Left renal cortex interstitium (tissue), 4 donors: Measurements from ENCODE around the gene TPRA1. TPM values are rescaled to one million over a fixed set of nuclear protein-coding genes. Genes with fewer than 3 reads are reported as not detected.

ENCODE experiments used
- DNase-seq, 4 donors: peaks; one replicate each; pipeline ENCODE4 v3.0.0-alpha.2; 2013; ENCODE audit warnings: low read depth in 4 of 4, low spot score in 2 of 4, missing footprints in 1 of 4
- polyA plus RNA-seq, 4 donors: library from polyadenylated mRNA; unstranded; fragments of 120-200 nt; gene quantifications; one replicate each; pipeline ENCODE4 v1.2.1, GENCODE V29; 2013; ENCODE audit not compliant: insufficient read length in 4 of 4

Gene TPRA1
- polyA plus RNA-seq, 4 donors, result 28.6 to 47.0 (median 40.7) TPM

- DNase-seq, result no peak
These were observed 21.4 kb downstream of the TPRA1 start for GRCh38 chr3:127569160-127569559.

GRCh38 chr3:127568586-127568985 is 21.9 kb downstream of the TPRA1 start:
- no peak for DNase-seq

GRCh38 chr3:127566833-127567232 is 23.7 kb downstream of the TPRA1 start:
- DNase-seq, result no peak

GRCh38 chr3:127565711-127566110 is 24.8 kb downstream of the TPRA1 start:
- no peak for DNase-seq

- no peak for DNase-seq
These were observed 30.3 kb downstream of the TPRA1 start for GRCh38 chr3:127560051-127560787.

- no peak for DNase-seq
These were observed 34.0 kb downstream of the TPRA1 start for GRCh38 chr3:127556565-127556964.

- no peak for DNase-seq
These were observed 35.4 kb downstream of the TPRA1 start for GRCh38 chr3:127555108-127555507.

GRCh38 chr3:127552038-127552437 is 38.5 kb downstream of the TPRA1 start:
- no peak for DNase-seq

GRCh38 chr3:127551178-127551577 is 39.4 kb downstream of the TPRA1 start:
- DNase-seq, result no peak

GRCh38 chr3:127550468-127551157 is 39.9 kb downstream of the TPRA1 start:
- no peak for DNase-seq

- DNase-seq, result no peak
These were observed 40.6 kb downstream of the TPRA1 start for GRCh38 chr3:127549826-127550467.

- DNase-seq, result peak in 1 of 4 donors; percentile 46
These were observed 42.5 kb downstream of the TPRA1 start for GRCh38 chr3:127547761-127548605.

GRCh38 chr3:127546970-127547733 is 43.4 kb downstream of the TPRA1 start:
- DNase-seq, result no peak

GRCh38 chr3:127546554-127546953 is 44.0 kb downstream of the TPRA1 start:
- no peak for DNase-seq

GRCh38 chr3:127545711-127546457 is 44.6 kb downstream of the TPRA1 start:
- DNase-seq, result no peak

- no peak for DNase-seq
These were observed 45.3 kb downstream of the TPRA1 start for GRCh38 chr3:127545216-127545615.

GRCh38 chr3:127544803-127545201 is 45.7 kb downstream of the TPRA1 start:
- DNase-seq, result no peak

- DNase-seq, result no peak
These were observed 46.2 kb downstream of the TPRA1 start for GRCh38 chr3:127544192-127544802.

GRCh38 chr3:127543441-127543840 is 47.1 kb downstream of the TPRA1 start:
- no peak for DNase-seq
